ENCODE measurements around the gene AGAP4.
"Not testable (repeated sequence)": the region's sequence is repeated elsewhere in the genome, so short reads cannot be mapped to it uniquely, and the experiment has no call there.

Gene AGAP4

DNA sequence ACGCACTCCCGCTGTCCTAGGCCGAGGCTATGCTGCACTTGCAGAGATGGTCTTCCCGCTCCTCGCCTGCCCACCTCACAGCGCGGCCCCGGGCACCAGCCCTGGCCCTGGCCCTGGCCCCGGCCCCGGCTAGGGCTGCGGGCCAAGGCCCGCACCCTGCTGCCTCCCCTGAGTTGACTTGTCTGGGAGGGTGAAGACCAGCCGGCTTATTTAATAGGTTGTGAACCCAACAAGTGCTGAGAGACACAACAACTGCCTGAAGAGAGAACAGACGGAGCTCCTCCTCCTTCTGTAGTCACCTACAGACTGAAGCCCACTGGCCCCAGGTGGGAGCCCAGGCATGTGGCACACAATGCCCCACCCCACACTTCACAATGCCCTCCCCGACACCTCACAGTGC is at the start of gene AGAP4:
Gene AGAP4, minus strand, starts transcription at position 101 of the 400 bp plus-strand sequence. CDS start 153 bp downstream, outside the sequence.
- not testable (repeated sequence) for DNase-seq (ENCODE audit: low read depth)

DNA sequence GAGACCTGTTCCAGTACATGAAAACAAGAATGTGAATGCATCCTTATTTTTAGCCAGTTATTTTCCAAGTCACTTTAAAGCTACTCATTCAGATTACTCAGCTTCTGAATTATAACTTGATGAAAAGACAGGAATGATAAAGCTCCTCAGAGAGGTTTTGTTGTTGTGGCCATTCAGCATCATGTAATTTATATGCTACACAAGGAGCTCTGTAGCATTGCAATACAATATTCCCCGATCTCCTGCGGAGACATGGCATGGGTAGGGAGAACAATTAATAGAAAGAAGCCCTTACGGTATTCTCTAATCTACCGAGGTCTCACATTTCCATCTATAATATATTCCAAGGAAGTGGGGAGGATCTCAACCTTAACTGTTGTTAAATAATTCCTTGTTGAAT is 43.4 kb upstream of the AGAP4 start:
- DNase-seq (ENCODE audit: low read depth), result not testable (repeated sequence)

DNA sequence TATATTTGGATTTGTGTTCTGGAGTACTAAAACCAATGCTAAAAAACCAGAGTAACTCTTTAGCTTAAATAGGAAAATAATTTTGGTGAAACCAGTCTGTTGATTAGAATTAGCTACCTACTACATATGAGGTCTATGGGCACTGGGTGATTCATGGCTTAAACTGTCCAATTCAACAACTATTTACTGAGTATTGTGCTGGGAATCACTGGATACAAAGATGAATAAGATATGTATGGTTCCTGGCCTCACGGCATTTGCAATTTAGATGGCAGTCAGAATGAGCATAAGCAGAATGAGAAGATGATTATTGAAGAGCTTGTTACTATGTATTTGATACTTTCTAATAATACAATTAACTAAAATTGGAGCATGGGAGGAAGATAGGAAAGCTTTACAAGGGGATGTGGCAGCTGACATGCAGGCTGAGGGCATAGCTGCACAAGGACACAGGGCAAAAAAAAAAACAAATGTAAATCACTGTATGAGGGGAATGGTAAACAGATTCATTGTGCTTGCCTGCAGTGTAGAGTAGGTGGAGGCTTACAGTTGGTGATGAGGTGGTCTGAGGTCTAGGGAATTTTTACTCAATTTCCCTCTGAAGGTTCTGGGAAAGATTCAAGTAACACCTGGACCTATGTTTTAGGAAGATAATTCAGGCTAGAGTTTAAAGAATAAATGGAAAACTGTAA is 42.4 kb upstream of the AGAP4 start:
- not testable (repeated sequence) for DNase-seq (ENCODE audit: low read depth)

DNA sequence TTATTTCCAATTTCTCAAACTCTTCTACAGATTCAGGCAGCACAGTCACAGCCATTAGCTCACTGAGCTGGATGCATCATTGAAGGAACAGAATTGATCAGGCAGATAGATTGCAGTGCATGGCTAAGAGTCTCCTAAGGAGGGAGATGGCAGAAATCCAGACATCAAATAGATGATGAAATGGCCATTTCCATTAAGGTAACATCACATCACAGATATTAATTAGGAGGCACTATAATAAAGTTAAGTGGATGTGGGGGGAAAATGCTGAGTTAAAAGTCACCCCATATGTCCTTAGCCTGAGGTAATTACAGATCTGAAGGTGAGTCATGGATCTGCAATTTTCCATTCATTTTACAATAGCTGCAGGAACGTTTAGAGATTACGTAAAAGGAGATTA is 35.6 kb upstream of the AGAP4 start:
- not testable (repeated sequence) for DNase-seq (ENCODE audit: low read depth)

GRCh38 chr10:45865404-45865803 is 18.1 kb upstream of the AGAP4 start:
- not testable (repeated sequence) for DNase-seq (ENCODE audit: low read depth)

- DNase-seq (ENCODE audit: low read depth), result not testable (repeated sequence)
Observed at GRCh38 chr10:45864264-45864663, 17.0 kb upstream of the AGAP4 start.

GRCh38 chr10:45863632-45864031 is 16.3 kb upstream of the AGAP4 start:
- DNase-seq (ENCODE audit: low read depth), result not testable (repeated sequence)

- DNase-seq (ENCODE audit: low read depth), result not testable (repeated sequence)
Observed at GRCh38 chr10:45857931-45858330, 10.6 kb upstream of the AGAP4 start.

DNA sequence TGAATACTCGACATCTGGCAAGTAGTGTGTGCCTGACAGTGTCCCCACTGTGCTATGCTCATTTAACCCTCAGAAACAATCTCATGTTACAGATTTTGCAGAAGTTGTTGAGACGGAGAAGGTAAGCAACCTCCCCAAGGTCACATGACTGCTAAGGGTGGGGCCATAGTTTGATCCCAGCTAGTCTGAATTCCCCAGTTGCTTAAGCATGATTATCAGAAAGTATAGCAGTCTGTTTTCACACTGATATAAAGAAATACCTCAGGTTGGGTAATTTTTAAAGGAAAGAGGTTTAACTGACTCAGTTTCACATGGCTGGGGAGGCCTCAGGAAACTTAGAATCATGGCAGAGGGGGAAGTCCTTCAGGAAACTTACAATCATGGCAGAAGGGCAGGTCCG is 1.2 kb upstream of the AGAP4 start:
- not testable (repeated sequence) for DNase-seq (ENCODE audit: low read depth)

DNA sequence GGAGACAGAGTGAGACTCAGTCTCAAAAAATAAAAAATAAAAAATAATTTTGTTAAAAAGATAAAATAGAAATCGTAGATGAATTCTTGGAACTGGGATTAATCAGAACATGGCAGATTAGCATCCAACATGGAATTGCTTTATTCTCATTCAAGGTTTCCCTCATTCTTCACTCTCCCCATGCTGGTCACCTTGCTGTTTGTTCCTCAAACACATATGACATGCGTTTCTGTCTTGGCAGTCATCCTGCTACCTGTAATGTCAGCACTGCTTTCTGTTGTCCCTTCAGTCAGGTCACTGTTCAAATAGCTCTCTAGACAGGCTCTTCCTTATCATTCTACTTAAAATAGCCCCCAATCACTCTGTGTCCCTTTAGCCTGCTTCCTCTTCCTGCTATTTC is 24.4 kb downstream of the AGAP4 start:
- not testable (repeated sequence) for DNase-seq (ENCODE audit: low read depth)

DNA sequence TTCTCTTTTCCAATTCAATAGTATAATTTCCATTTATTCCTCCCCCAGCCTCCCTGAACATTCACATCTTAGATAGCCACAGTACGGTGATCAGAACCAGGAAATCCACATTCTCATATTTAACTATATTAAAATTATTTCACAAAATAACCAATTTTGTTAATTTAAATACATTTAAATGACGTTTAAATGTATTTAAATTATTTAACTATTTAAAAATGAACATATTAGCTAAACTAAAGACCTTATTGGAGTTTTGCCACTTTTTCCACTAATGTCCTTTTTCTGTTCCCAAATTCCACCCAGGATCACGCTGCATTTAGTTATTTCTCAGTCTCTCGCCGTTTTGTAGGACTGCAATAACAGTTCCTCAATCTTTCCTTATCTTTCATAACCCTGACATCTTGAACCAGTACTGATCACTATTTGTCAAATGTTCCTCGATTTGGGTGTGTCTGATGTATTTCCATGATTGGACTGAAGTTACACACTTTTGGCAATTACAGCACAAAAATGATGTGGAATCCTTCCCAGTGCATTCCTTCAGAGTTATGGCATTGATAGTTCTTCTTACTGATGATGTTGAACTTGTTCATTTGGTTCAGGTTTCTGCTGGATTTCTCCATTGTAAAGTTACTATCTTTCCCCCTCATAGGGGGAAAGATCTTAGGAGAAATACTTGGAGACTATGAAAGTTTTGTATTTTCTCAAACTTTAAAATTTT is 27.0 kb downstream of the AGAP4 start:
- DNase-seq (ENCODE audit: low read depth), result not testable (repeated sequence)

DNA sequence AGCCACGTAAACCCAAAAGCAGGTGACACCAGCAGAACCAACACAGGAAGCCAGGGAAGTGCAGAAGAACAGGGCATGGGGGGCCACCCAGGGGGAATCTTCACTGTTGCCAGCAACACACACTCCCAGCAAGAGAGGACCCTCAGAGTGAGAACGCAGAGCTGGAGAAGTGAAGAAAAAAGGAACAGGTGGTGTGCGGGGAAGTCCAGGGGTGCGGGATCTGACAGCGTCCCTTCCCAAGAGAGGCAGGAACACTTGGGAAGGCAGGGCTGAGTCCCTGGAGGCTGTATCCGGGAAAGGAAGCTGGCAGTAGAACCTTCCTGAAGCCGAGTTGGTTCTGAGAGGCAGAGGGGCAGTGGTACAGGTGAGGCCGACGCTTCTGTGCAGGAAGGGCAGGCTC is 27.7 kb downstream of the AGAP4 start:
- no peak for DNase-seq (ENCODE audit: low read depth)

- DNase-seq (ENCODE audit: low read depth), result no peak
Observed at GRCh38 chr10:45817912-45818311, 29.4 kb downstream of the AGAP4 start.

DNA sequence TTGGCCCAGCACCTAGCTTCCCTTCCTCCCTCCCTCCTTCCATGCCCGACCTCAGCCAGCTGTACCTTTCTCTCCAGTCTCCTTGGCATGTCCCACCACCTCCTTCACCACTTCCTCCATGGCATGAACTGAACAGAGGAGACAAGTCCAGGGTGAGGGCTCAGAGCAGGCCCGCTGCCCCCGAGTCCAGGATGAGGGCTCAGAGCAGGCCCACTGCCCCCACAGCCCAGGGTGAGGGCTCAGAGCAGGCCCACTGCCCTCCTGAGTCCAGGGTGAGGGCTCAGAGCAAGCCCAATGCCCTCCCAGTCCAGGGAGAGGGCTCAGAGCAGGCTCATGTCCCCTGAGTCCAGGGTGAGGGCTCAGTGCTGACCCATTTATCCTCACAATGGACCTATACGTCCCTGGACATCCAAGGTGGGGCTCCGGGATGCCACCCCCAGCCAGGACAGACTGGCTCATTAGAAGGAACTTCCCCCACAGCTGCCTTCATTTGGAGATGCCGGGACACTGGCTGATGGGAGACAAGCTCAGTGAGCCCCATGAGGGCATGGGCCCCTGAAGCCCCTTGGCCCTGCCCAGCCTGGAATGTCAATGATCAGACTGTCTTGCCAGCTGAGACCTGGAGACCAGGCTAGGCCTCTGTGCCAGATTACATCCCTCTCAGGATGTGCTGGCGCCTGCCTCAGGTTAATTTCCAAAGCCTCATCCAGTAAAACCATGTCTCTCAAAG is 30.0 kb downstream of the AGAP4 start:
- DNase-seq (ENCODE audit: low read depth), result no peak

DNA sequence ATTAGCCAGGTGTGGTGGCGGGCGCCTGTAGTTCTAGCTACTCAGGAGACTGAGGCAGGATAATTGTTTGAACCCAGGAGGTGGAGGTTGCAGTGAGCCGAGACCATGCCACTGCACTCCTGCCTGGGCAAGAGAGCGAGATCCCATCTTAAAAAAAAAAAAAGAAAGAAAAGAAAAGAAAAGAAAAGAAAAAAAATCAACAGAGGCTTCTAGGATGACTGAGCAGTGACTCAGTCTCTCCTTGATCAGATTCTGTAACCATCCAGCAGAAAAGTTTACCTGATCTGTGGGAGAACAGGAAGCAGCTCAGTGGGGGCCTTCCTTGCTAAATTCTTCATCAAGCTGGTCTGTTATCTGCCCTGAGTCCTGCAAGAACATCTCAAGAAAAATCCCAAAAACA is 33.2 kb downstream of the AGAP4 start:
- DNase-seq (ENCODE audit: low read depth), result not testable (repeated sequence)

- not testable (repeated sequence) for DNase-seq (ENCODE audit: low read depth)
Observed at GRCh38 chr10:45812959-45813358, 34.3 kb downstream of the AGAP4 start.

DNA sequence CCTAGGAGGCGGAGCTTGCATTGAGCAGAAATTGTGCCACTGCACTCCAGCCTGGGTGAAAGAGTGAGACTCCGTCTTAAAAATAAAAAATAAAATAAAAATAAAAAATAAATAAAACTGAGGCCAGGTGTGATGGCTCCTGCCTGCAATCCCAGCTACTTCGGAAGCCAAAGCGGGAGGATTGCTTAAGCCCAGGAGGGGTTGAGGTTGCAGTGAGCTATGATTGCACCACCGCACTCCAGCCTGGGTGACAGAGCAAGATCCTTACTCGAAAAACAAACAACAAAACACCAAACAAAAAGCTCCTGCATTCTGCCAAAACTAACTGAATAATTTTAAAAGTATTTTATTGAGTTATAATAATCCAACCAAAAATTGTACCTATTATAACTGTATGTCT is 36.2 kb downstream of the AGAP4 start:
- DNase-seq (ENCODE audit: low read depth), result no peak

- no peak for DNase-seq (ENCODE audit: low read depth)
Observed at GRCh38 chr10:45809837-45810236, 37.5 kb downstream of the AGAP4 start.

DNA sequence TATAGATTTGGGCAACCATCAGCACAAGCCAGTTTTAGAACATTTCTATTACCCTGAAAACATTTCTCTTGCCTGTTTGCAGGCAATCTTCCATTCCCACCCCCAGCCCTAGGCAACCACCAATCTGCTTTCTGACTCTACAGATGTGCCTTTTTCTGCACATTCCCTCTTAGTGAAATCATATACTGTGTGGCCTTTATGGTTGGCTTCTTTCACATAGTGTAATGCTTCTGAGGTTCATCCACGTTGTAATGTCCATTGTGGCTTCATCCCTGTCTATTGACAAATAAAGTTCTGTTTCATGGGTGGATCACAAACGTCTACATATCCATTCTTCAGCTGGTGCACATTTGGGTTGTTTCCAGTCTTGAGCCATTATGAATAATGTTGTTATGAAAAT is 42.3 kb downstream of the AGAP4 start:
- DNase-seq (ENCODE audit: low read depth), result not testable (repeated sequence)

- DNase-seq (ENCODE audit: low read depth), result not testable (repeated sequence)
Observed at GRCh38 chr10:45803060-45804010, 44.0 kb downstream of the AGAP4 start.

GRCh38 chr10:45794761-45795160 is 52.5 kb downstream of the AGAP4 start:
- not testable (repeated sequence) for DNase-seq (ENCODE audit: low read depth)

All from CMK (cell line).